Fibroblast of skin of left biceps (primary cell): ENCODE data around the gene SDR42E1.
"Not testable (repeated sequence)": the region's sequence is repeated elsewhere in the genome, so short reads cannot be mapped to it uniquely, and the experiment has no call there.

ENCODE experiments used
- DNase-seq, 2 experiments: peaks; one replicate each; pipeline ENCODE4 v3.0.0-alpha.2; 2013; ENCODE audit warnings: low read depth in 2 of 2

Gene SDR42E1

DNA sequence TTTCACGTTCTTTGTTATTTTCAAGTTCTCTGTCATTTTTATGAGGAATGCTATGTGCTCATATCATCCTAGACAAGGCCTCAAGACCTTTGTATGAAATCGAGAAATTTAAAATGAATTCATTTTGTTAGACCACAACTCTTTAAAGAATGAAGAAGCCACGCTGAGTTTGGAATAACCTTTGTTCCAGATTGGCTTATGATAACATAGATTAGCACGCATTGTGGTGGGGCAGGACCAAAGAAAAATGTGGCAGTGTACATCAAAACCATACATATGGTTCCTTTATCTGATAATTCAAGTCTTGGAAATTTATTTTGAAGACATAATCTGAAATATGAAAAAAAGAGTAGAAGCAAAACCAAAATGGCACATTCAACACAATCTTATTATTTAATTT is 26.0 kb upstream of the SDR42E1 start:
- no peak for DNase-seq

DNA sequence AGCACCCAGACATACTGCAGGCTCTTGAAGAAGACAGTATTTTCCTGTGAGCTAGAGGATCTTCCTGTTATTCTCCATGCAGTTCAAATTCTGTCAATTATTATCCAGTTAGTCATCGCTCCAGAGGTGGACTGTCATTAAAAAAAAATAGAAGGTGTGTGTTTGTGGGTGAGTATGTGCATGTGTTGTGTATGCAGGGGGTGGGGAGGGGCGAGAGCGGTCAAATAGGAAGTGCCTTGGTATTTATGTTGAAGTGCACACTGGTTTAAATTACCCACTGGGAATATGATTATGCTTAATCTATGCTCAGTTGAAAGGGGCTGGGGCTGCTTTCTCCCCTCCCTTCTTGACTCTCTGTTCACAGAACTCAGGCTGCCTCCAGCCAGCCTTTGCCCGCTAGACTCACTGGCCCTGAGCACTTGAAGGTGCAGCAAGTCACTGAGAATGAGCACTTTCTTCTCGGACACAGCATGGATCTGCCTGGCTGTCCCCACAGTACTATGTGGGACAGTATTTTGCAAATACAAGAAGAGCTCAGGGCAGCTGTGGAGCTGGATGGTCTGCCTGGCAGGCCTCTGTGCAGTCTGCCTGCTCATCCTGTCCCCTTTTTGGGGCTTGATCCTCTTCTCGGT is 23.8 kb upstream of the SDR42E1 start, which contains the start of gene HSD17B2:
HSD17B2 (plus strand) TSS at position 273 of the 632 bp plus-strand sequence; CDS start at position 445, 172 bp downstream.
- peak in 1 of 2 experiments; percentile 11 for DNase-seq

- no peak for DNase-seq
Observed at GRCh38 chr16:82033683-82034300, 22.5 kb upstream of the SDR42E1 start.

DNA sequence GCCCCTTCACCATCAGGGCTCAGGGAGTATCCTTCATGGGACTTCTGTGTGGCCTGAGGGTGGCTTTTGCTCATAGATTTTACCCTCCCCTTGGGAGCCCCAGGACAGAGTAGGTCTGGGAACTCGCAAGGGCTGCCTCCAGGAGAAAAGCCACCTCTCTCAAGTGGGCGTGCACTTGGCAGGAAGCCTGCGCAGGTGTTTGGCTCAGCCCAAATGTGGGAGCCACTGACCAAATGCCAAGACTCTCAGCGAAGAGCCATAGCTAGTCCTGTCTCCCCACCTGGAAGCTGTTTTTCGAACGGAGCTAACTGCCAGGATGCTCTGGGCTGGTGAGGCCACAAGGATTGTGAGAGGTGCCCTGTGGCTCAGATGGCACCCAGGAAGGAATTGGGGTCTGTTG is 21.7 kb upstream of the SDR42E1 start:
- DNase-seq: no peak

DNA sequence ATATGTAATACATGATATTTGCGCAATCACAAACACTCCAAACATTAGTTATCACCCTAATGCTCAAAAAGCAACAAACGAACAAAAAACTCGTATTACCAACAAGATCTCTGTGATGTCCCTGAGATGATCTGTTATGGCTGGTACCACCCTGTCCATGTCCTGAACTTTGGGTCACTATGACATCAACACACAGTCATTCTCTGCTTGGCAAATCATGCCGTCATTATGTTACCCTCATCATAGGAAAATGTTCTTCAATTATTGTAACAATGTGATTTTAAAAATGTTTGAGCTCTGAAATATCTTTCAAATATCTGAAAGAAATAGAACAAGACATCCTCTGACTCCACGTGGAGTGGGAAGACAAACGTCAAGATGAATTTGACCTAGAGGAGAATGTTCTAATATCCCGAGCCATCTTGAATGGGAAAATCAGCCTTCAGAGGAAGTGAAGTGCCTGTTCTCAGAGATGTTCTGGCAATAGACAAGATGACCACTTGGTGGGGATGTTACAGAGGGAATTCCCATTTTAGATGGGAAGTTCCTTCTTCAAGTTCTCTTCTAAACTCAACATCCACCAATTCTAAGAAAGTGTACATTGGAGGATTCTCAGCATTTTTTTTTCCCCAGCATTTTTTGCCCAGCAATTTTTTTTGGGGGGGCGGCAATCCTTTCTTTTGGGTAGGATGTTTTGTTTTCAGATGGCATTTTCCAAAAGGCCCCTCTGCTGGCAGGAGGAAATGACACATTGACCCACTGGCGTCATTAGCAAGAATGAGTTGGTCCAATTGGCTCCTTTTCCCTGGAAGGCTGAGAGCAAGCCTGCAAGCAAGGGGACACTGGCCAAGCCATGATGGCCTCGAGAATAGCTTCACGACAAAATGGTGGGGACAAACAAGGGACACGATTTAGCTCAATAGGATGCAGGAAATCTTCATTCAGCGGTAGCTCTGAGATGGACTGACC is 20.1 kb upstream of the SDR42E1 start:
- peak in 1 of 2 experiments; percentile 21 for DNase-seq

DNA sequence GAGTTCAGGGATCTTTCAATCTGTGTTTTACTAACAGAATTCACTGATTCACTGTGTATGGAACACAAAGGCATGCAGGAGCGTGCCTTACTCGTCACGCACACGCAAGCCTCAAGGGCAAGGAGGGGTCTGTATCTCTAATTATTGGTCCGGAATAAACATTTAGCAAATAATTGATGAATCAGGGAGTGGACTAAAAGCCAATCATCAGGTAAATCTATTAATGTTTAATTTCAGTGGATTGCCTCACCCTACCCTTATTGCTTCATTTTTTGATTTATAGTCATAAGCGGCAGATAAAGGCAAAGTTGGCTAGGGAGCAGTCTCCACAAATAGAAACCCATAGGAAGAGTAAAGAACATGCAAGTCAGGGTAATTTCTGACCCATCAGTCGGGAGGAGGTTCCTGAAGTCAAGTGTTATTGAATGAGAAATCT is 16.4 kb upstream of the SDR42E1 start:
- no peak for DNase-seq

GRCh38 chr16:82024883-82025282 is 13.6 kb upstream of the SDR42E1 start:
- no peak for DNase-seq

GRCh38 chr16:82024316-82024715 is 13.0 kb upstream of the SDR42E1 start:
- DNase-seq: no peak

GRCh38 chr16:82023206-82023605 is 11.9 kb upstream of the SDR42E1 start:
- DNase-seq: no peak

DNA sequence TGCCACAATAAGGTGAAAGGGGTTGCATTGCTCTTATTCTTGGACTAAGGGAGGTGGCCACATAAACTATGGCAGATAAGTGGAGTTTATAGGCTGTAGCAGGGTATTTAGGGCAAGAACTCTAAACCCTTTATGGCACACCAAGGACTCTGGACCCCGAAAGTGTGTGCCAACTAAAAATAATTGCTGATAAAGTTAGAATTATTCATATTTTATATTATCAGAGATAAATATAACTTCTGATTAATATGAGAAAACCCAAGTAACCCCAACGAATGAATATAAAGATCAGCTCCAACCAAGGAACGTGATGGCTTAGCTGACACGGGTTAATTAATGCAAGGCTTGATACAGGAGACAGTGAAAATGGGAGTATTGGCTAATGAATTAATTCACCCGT is 8.8 kb upstream of the SDR42E1 start:
- no peak for DNase-seq

DNA sequence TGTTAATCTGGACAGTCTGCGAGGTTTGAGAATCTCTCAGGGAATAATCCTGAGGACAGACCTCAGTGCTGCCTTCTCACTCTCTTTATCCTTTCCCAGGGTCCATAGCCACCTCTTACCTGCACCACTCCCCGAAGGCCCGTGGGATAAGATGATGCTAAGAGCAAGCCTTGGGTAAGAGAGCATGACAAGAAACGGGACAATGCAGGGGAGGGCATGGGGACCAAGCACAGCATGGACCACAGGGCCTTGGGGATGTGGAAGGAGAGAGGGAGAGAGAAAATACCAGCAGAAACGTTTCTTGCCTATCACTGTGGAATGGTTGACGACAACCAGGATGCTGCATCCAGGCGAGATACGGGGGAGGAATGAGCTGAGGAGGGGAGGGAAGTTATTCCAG is 8.3 kb upstream of the SDR42E1 start:
- no peak for DNase-seq

GRCh38 chr16:82017911-82018568 is 6.8 kb upstream of the SDR42E1 start:
- DNase-seq: no peak

DNA sequence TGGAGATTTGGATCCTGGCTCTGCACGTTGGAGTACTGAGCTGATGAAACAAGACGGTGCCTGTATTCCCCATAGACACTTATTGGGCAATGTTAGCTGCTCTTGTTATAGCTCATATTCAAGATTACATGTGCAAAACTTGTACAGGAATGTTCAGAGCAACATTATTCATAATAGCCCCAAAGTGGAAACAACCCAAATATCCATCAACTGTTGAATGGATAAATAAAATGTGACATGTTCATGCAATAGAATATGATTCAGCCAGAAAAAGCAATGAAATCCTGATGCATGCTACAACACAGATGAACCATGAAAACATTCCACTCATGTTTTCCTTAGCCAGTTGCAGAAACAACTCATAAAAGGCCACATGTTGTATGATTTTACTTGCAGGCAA is 5.7 kb upstream of the SDR42E1 start:
- peak; percentile 88 to 92 for DNase-seq

DNA sequence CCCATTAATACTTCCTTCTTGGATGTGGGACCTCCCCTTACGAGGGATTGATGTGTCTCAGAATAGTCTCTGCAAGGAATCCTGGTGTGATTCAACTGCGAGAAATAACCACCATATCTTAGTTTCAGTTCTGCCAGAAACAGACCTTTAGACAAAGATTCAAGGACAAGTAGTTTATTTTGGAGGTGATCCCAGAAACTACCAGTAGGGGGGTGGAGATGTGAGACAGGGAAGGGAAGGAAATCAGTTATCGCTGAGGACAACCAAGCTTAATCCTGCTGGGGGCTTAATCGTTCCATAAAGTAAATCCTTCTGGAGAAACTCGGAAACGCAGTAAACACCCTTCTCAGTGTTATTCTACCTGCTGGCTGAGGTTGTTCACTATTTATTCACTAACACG is 5.0 kb upstream of the SDR42E1 start:
- DNase-seq: peak in 1 of 2 experiments; percentile 64

GRCh38 chr16:82013139-82013538 is 1.9 kb upstream of the SDR42E1 start:
- DNase-seq: no peak

DNA sequence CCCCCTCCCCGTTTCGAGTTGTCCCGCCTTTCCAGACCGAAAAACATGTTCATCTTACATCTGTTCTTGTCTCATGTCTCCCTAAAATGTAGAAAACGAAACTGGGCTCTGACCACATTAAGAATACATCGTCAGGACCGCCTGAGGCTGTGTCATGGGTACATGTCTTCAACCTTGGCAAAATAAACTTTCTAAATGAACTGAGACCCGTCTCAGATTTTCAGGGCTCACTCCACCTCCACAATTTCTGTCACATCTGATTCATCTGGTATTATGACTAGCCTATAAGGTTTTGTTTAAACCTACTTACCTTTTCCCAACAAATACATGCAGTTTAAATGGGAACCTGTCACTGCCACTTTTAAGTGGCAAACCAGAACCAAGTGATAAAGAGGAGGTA is 621 bp downstream of the SDR42E1 start:
- no peak for DNase-seq

- DNase-seq: not testable (repeated sequence)
Observed at GRCh38 chr16:82009789-82010188, 1.5 kb downstream of the SDR42E1 start.

DNA sequence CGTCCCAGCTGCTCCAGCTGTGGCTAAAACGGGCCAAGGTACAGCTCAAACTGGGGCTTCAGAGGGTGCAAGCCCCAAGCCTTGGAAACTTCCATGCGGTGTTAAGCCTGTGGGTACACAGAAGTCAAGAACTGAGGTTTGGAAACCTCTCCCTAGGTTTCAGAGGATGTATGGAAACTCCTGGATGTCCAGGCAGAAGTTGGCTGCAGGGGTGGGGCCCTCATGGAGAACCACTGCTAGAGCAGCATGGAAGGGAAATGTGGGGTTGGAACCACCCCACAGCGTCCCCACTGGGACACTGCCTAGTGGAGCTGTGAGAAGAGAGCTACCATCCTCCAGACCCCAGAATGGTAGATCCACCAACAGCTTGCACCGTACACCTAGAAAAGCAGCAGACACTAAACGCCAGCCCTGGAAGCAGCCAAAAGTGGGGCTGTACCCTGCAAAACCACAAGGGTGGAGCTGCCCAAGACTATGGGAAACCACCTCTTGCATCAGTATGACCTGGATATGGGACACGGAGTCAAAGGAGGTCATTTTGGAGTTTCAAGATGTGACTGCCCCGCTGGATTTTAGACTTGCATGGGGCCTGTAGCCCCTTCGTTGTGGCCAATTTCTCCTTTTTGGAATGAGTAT is 2.2 kb downstream of the SDR42E1 start:
- DNase-seq: no peak

DNA sequence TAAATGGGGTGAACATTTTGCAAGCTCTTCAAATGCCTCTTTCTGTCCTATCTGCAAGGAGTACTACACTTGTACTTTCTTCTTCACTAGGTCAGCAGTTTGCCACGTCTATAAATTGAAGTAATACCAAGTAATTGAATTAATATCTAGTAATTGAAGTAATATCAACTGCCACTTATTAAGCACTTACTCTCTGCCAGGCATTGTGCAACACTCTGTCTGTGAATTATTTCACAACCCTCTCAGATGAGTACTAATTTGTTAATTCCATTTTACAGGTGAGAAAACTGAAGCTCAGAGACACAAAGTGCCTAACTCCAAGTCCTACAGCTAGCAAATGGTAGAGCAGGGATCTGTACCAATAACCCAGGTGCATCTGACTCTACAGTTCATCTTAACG is 4.1 kb downstream of the SDR42E1 start:
- no peak for DNase-seq

GRCh38 chr16:82006036-82006435 is 5.2 kb downstream of the SDR42E1 start:
- no peak for DNase-seq
